ENCODE measurements around the gene OGDH.

GRCh38 chr7:44655341-44655740 is 48.9 kb downstream of the OGDH start:
- TF ChIP-seq POLR2AphosphoS5 (IDR thresholded peaks at IDR 0.05; ENCODE audit: borderline replicate concordance, low read depth, low read length), result no peak
- no peak for TF ChIP-seq EZH2 (IDR thresholded peaks at IDR 0.05)
- no peak for TF ChIP-seq FOXP2 (optimal IDR thresholded peaks at IDR 0.05; ENCODE audit: control extremely low read depth, extremely low read length, insufficient read depth)
